Osteoblast (primary cell): ENCODE data around the gene EFHD2. TPM values are rescaled to one million over a fixed set of nuclear protein-coding genes. Genes with fewer than 3 reads are reported as not detected.

Source experiments
- DNase-seq: peaks from one replicate; pipeline ENCODE4 v3.0.0; 2011; ENCODE audit warnings: low spot score, mixed read lengths; ENCODE audit not compliant: insufficient read length; ENCODE audit errors: missing footprints
- H2AFZ ChIP-seq: 2 replicates; pipeline ENCODE4 v1.6.0; 2011; ENCODE audit warnings: mild to moderate bottlenecking, low read length
- H3K27ac ChIP-seq: 2 replicates; pipeline ENCODE4 v1.5.1; 2011; ENCODE audit warnings: mild to moderate bottlenecking, low read depth, low read length, moderate library complexity
- H3K27me3 ChIP-seq: 2 replicates; pipeline ENCODE4 v1.6.0; 2012; ENCODE audit warnings: mild to moderate bottlenecking, control low read depth, inconsistent platforms, low read length, moderate library complexity; ENCODE audit not compliant: insufficient read depth
- H3K36me3 ChIP-seq: 2 replicates; pipeline ENCODE4 v1.5.1; 2011; ENCODE audit warnings: mild to moderate bottlenecking, low read length, control low read depth, moderate library complexity; ENCODE audit not compliant: insufficient read depth
- H3K4me1 ChIP-seq: 2 replicates; pipeline ENCODE4 v1.5.1; 2011; ENCODE audit warnings: mild to moderate bottlenecking, low read length, control low read depth, moderate library complexity; ENCODE audit not compliant: insufficient read depth
- H3K4me2 ChIP-seq: 2 replicates; pipeline ENCODE4 v1.6.0; 2011; ENCODE audit warnings: mild to moderate bottlenecking, low read length; ENCODE audit not compliant: insufficient read depth
- H3K4me3 ChIP-seq: fragments of 200-600 bp; sonication (generic); 3 replicates; pipeline ENCODE4 v1.5.1; 2012; ENCODE audit warnings: mild to moderate bottlenecking, low read length, inconsistent platforms; ENCODE audit not compliant: insufficient read depth
- H3K79me2 ChIP-seq: 2 replicates; pipeline ENCODE4 v1.6.0; 2012; ENCODE audit warnings: mild to moderate bottlenecking, low read length, control low read depth, inconsistent platforms; ENCODE audit not compliant: insufficient read depth
- H3K9me3 ChIP-seq: 2 replicates; pipeline ENCODE4 v1.5.1; 2011; ENCODE audit warnings: low read depth, low read length, control low read depth
- H4K20me1 ChIP-seq: 2 replicates; pipeline ENCODE4 v1.6.0; 2012; ENCODE audit warnings: mild to moderate bottlenecking, low read length, control low read depth; ENCODE audit not compliant: insufficient read depth
- total RNA-seq: library from RNA; depleted of rRNA; stranded (reverse); fragments of >200 nt; gene quantifications from 2 replicates; pipeline ENCODE4 v1.2.3, GENCODE V29; 2012
- TF ChIP-seq, protein P1 (sequence below): IDR thresholded peaks from 2 replicates; pipeline ENCODE4 v1.5.1; 2011; ENCODE audit warnings: mild to moderate bottlenecking, low read depth, low read length, moderate library complexity; ENCODE audit errors: extremely low read depth

The EFHD2 gene
- 35.8 and 36.8 TPM in 2 replicates for total RNA-seq

GRCh38 chr1:15409388-15410222, at the start of gene EFHD2:
Gene EFHD2, plus strand, starts transcription at chr1:15409888. Its CDS starts 84 bp downstream, at chr1:15409972.
- H3K4me1 ChIP-seq: peaks cover 39% of the 10 kb centered on the region

GRCh38 chr1:15360700-15361099, 49.0 kb upstream of the EFHD2 start:
- Histone ChIP-seq H3K4me2 (no peak overlapping the region), H2AFZ (no peak overlapping the region), H3K36me3 (no peaks in the 10 kb centered on the region), H3K27me3 (no peaks in the 10 kb centered on the region), H4K20me1 (no peaks in the 10 kb centered on the region), H3K4me1 (peaks cover 11% of the 10 kb centered on the region), H3K79me2 (no peaks in the 10 kb centered on the region), H3K27ac (no peak overlapping the region), H3K4me3 (no peak overlapping the region), H3K9me3 (no peaks in the 10 kb centered on the region)
- DNase-seq: no peak
- TF ChIP-seq, protein P1, sequence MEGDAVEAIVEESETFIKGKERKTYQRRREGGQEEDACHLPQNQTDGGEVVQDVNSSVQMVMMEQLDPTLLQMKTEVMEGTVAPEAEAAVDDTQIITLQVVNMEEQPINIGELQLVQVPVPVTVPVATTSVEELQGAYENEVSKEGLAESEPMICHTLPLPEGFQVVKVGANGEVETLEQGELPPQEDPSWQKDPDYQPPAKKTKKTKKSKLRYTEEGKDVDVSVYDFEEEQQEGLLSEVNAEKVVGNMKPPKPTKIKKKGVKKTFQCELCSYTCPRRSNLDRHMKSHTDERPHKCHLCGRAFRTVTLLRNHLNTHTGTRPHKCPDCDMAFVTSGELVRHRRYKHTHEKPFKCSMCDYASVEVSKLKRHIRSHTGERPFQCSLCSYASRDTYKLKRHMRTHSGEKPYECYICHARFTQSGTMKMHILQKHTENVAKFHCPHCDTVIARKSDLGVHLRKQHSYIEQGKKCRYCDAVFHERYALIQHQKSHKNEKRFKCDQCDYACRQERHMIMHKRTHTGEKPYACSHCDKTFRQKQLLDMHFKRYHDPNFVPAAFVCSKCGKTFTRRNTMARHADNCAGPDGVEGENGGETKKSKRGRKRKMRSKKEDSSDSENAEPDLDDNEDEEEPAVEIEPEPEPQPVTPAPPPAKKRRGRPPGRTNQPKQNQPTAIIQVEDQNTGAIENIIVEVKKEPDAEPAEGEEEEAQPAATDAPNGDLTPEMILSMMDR: no peak

More at GRCh38 chr1:15409388-15410222, at the start of gene EFHD2:
- peak within 1 kb of the TSS; percentile 76 for H3K27ac ChIP-seq
- TF ChIP-seq, protein P1: no peak
- peak; percentile 99 for DNase-seq
- H4K20me1 ChIP-seq: peaks cover 30% of the 10 kb centered on the region
- peaks cover 10% of the 10 kb centered on the region for H3K36me3 ChIP-seq
- no peaks in the 10 kb centered on the region for H3K9me3 ChIP-seq
- H3K79me2 ChIP-seq: peaks cover 44% of the 10 kb centered on the region
- no peaks in the 10 kb centered on the region for H3K27me3 ChIP-seq
- H3K4me3 ChIP-seq: peak within 1 kb of the TSS; percentile 90
- H2AFZ ChIP-seq: peak within 1 kb of the TSS; percentile 70
- H3K4me2 ChIP-seq: peak within 1 kb of the TSS; percentile 98

- Histone ChIP-seq H3K79me2 (no peaks in the 10 kb centered on the region), H3K4me3 (no peak overlapping the region), H4K20me1 (no peaks in the 10 kb centered on the region), H3K27ac (no peak overlapping the region), H3K9me3 (no peaks in the 10 kb centered on the region), H2AFZ (no peak overlapping the region), H3K36me3 (no peaks in the 10 kb centered on the region), H3K4me1 (peaks cover 3% of the 10 kb centered on the region), H3K4me2 (no peak overlapping the region), H3K27me3 (no peaks in the 10 kb centered on the region)
- peak; percentile 23 for DNase-seq
- TF ChIP-seq, protein P1: no peak
Measured at GRCh38 chr1:15362096-15362736, 47.5 kb upstream of the EFHD2 start.

DNA sequence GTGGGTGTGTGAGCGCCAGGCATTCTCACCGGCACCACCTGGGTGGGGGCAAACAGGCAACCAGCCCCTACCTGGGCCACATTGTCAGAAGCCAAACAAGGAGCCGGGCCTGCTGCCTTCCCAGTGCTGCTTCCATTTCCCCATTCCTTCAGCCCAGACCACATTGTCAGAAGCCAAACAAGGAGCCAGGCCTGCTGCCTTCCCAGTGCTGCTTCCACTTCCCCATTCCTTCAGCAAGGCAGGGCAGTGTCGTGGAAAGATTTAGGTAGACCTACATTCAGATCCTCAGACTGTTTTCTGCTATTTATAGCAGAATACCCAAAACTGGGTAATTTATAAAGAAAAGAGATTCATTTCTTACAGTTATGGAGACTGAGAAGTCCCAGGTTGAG, 47.0 kb upstream of the EFHD2 start:
- TF ChIP-seq, protein P1: no peak
- Histone ChIP-seq H2AFZ (no peak overlapping the region), H4K20me1 (no peaks in the 10 kb centered on the region)

More for the DNA sequence above, 47.0 kb upstream of the EFHD2 start:
- H3K27me3 ChIP-seq: no peaks in the 10 kb centered on the region
- DNase-seq: no peak
- no peak overlapping the region for H3K4me3 ChIP-seq
- no peaks in the 10 kb centered on the region for H3K9me3 ChIP-seq
- H3K79me2 ChIP-seq: no peaks in the 10 kb centered on the region
- H3K4me2 ChIP-seq: no peak overlapping the region
- H3K4me1 ChIP-seq: peaks cover 2% of the 10 kb centered on the region
- no peak overlapping the region for H3K27ac ChIP-seq
- H3K36me3 ChIP-seq: no peaks in the 10 kb centered on the region
